ENCODE measurements around the gene ANO7.

The ANO7 gene

DNA sequence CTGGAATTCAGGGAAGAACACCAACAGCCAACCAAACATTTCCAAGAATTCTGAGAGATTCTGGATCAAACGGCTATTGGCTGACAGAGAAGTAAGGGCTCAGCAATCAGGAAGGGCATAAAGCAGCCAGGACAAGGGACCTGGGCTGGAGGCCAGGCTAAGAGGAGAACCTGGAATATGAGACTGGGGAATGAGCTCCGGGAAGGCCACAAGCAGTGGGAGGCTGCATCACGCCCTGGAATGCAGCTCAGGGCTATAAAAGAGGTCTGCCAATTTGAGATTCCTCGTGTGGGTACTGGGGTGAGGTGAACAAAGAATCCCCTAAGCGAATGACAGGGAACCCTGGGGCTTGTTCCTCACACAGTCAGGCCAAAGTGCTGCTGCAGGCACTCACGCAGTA, 60.4 kb downstream of the ANO7 start:
- DNase-seq = peak in 1 of 51 donors; percentile 15

DNA sequence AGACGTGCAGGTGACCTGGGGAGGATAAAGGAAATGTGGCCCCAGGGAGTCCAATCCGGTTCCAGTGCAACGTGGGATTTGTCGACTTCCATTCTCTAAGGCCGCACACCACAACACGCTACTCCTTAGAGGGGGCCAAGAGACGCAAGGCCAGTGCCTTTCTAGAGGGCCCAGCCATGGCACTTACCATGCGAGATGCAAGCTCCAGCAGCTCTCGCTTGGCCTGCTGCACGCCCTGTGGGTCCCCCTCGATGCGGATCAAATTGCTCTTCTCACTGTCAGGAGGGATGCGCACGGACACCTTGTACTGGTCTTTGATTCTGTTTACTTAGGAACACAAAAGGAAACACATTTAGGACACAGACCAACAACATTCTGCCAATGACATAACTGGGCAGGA, 61.2 kb downstream of the ANO7 start:
- no peak for DNase-seq

- no peak for DNase-seq
Measured at GRCh38 chr2:241252778-241253475, 64.5 kb downstream of the ANO7 start.

DNA sequence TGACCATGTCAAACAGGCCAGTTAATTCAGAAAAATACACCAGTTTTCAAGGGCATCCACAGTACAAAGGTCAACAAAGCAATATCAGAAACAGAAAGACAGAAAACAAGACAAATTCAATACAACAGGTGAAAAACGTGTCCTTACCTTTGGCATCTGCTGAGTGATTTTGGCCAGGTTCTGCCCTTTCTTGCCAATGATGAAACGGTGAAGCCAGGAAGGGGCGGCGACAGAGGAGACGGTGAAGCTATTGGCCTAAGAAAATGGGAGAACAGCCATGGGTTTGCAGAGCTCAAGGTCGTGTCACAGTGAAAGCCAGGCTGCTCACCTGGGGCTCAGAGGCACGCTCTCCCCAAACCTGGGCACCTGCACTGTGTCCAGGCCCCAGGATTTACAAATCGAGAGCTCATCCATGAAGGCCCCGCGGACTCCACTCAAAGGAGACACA, 66.5 kb downstream of the ANO7 start:
- no peak for DNase-seq

DNA sequence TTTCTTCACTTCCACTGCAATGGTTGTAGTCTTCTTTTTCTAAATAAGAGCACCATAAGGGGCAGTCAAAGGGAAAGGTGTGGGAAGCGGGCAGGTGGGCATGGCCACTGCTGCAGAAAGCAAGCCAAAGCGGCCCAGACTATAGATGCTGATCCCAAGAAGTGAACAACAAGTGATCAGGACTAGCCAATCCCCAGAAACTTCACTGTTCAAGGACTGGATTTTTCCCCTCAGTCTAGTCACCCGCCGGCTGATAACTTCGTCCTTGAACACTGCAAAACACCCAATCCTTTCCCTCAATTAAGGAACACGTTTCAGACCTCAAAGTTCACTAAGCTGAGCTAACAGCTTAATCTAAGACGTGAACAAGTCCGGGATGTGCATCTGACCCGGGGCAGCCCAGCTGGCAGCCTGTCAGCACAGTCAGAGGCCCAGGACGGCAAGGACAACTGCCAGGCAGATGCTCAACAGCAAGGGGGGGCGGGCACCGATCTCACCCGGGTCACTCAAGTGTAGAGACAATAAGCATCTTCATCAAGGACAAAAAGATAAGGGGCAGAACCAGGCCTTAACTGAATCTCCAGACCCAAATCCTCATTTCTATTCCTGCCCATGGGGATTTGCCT, 67.2 kb downstream of the ANO7 start:
- DNase-seq = peak in 9 of 51 donors; percentile 11 to 33 (median 18)

DNA sequence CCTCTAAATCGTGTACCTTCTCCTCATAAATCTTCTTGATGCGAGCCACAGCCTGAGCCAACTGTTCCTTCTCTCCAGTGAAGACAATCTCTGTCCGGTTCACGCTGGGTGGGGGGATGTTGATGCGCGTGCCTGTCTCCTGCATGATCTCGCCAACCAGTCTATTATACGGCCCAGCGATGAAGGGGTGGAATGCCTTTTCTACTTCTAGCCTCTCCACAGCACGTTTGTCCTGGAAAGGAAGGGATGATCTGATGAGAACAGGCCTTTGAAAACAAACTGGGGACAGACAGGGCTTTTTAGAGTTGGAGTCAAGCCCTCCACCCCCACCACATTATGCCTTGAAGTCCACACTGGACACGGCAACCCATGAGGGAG, 67.7 kb downstream of the ANO7 start:
- no peak for DNase-seq

DNA sequence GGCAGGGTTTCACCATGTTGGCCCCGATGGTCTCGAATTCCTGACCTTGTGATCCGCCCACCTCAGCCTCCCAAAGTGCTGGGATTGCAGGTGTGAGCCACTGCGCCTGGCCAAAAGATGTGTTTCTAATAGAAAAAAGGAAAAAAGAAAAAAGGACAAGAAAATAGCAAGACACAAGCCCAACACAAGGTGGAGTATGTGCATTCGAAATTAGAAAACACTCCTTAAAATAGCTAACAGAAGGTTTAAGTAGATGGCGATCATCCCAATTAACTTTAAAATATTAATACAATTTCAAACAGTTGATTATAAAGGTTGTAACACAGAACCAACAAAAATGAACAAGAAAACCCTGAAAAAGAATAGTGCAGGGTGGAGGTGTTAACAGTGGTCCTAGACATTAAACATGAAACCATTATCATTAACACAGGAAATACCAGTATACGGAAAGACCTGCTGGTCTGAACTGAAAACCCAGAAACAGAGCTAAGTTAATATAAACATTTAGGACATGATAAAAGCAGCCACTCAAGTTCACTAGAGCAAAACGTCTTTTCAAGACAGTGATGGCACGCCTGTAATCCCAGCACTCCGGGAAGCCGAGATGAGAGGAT, 69.0 kb downstream of the ANO7 start:
- DNase-seq = no peak

GRCh38 chr2:241258505-241259280, 70.2 kb downstream of the ANO7 start:
- no peak for DNase-seq

- no peak for DNase-seq
Measured at GRCh38 chr2:241260911-241261310, 72.4 kb downstream of the ANO7 start.

DNA sequence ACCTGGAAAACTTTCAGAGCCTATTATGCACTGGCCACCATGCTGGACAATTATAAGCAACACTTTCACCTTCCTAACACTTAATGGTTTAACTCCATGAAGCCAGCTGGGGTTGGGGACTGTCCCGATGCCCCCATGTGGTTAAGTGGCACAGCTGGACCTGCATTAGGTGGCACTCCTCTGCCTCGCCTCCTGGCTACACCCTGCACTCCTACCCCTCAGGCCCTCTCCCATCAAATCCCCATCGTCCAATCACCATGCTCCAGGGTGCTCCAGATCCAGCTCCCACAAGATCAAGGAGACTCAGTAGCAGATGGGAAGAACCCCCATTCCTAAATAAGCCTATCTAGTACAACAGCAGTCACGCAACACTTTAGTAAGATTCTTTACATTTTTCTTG, 73.2 kb downstream of the ANO7 start:
- DNase-seq = no peak

DNA sequence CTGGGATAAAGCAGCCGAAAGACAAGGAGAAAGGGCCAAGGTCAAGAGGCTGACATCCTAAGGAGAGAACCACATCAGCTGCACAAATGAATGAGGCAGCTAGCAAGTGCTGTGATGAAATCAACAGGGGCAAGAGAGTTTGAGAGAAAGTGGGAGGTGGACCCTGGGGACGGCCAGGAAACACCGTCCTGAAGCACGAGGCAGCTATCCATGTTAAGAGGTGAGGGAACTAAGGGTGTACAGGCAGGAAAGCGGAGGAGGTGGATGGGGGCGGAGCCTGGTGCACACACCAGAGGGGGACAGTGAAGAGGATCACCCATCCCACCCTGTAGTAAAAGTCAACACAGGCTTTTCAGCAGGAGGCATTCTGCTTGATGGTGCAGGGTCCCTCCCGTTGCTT, 74.6 kb downstream of the ANO7 start:
- DNase-seq = no peak

- DNase-seq = no peak
Measured at GRCh38 chr2:241265506-241265905, 77.0 kb downstream of the ANO7 start.

- no peak for DNase-seq
Measured at GRCh38 chr2:241267249-241268067, 79.0 kb downstream of the ANO7 start.

GRCh38 chr2:241268306-241268705, 79.8 kb downstream of the ANO7 start:
- no peak for DNase-seq

- DNase-seq = no peak
Measured at GRCh38 chr2:241268716-241269445, 80.4 kb downstream of the ANO7 start.

DNA sequence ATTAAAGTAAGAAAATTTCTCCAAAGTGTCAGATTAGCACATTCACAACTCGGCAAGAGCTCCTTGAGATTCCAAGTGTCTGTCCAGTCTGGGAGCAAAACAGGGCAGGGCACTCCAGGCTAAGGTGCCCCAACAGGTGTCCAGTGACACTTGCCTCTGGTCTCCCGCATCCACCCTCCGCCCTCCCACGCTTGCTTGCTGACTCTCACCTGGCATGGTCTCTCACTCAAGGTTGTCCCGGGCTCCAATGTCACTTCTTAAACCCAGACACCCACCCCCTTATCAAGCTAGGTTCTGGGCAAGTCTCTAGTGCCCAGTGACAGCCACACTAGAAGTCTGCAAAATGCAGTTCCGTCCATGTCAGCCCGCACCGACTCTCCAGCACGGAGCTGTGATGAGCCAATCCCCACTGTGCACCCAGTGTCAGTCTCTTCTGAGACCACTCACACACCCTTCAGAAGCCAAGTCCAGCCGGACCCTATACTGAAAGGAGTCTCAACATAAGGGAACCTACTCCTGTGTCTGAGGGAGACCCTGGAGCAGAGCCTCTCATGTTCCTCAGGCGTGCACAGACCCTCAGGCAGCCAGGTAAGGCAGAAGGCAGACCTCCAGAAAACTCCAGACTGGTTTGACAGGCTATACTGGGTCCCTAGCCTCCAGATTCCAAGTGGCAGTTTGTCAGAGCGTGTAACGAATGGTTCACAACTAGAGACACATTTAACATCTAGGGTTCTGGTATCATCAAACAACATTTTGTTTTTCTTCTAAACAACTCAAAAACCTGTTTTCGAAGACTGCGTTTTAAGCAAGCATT, 81.4 kb downstream of the ANO7 start:
- no peak for DNase-seq

GRCh38 chr2:241270531-241270930, 82.1 kb downstream of the ANO7 start:
- no peak for DNase-seq

DNA sequence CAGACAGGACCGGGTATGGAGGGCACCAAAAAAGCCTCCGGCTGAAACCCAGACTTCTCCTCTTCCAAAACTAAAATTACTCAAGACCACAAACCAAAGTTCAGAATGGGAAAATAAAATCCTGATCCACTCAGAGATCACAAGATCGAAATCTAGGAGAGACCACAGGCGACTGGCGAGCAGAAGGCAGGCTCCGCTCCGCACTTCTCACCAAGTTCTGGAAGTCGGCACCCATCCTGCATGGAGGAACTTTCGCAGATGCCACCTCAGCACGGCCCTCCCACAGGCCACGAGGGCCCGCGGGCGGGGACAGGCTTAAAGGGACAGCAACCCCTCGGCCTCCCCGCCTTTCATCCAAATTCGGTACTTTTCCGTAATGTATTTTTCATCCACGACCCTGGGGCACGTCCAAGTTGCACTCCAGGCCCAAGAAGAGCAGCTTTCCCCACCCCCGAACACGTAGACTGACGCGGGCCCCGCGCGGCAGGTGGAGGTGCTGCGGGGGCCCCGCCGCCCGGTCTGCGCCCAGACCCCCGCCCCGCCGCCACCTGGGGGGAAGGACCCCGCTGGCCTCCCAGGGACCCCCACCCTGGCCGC, 83.3 kb downstream of the ANO7 start:
- peak in 48 of 51 donors; percentile 6 to 85 (median 64) for DNase-seq
